HG03039 (cell line): Measurements from ENCODE around the gene FLYWCH2.

Source experiments
- ATAC-seq: cut with Tn5 transposase; IDR thresholded peaks from one replicate; pipeline ENCODE4 v1.9.1; 2021; ENCODE audit warnings: mild to moderate bottlenecking, moderate library complexity; ENCODE audit not compliant: unreplicated experiment

FLYWCH2 gene

GRCh38 chr16:2853531-2854073 is 29.4 kb upstream of the FLYWCH2 start:
- ATAC-seq, result no peak

DNA sequence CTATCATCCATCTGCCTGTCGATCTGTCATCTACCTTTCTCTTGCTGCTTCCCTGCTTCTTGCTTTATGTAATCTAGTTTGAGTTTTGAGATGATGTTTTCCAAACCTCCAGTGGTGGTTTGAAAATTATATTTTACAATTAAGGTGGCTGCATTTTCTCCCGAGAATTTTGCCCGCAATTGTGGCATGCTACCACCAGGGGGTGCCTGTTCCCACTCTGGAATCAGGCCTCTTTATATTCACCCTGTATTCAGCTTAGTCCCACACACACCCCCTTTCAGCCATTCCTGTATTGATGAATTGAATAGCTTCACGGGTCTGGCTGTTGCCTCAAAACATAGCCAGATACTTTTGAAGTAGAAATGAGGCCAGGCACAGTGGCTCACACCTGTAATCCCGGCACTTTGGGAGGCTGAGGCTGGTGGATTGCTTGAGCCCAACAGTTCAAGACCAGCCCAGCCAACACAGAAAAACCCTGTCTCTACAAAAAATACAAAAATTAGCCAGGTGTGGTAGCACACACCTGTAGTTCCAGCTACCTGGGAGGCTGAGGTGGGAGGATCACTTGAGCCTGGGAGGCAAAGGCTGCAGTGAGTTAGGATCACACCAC is 28.2 kb upstream of the FLYWCH2 start:
- ATAC-seq, result no peak

DNA sequence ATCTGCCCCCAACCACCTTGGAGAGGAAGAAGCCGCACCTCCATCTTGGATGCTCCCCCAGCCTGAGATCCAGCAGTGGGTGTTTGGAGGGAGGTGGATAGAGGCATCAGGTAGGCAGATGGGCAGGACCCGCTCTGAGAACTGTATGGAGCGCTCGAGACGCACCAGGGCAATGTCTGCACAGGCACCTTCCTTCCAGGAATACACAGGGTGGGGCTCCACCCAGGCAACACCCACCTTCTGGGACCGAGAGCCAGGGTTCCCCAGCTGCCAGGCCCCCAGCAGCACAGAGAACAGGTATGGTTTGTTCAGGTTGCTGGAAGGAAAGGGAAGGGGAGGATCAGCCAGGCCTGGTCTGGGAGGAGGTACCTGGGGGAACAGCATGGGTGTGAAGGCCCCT is 27.5 kb upstream of the FLYWCH2 start:
- ATAC-seq, result no peak

DNA sequence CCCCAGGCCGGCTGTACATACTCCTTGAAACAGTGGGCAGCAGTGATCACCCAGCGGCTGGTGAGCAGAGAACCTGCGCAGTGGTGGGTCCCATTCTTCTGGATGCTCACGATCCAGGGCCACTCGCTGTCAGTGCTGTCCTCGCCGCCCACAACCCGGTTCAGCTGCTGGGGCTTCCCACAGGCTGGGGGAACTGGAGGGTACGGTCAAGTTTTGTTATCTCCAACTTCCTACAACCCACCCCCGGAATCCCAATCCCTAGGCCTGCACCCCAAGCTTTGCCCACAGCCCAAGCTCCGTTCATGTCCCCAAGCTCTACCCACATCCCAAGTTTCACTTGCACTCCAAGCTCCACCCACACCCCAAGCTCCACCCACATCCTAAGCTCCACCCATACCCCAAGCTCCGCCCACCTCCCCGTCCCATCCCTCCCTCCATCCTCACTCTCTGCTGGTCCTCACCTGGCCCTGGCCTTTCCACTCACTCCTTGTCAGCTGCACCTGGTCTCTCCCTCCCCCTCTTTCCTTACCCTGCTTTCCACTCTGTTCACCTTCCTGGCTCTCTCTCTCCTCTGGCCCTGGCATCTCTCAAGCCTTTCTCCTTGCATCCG is 26.8 kb upstream of the FLYWCH2 start:
- ATAC-seq, result no peak

DNA sequence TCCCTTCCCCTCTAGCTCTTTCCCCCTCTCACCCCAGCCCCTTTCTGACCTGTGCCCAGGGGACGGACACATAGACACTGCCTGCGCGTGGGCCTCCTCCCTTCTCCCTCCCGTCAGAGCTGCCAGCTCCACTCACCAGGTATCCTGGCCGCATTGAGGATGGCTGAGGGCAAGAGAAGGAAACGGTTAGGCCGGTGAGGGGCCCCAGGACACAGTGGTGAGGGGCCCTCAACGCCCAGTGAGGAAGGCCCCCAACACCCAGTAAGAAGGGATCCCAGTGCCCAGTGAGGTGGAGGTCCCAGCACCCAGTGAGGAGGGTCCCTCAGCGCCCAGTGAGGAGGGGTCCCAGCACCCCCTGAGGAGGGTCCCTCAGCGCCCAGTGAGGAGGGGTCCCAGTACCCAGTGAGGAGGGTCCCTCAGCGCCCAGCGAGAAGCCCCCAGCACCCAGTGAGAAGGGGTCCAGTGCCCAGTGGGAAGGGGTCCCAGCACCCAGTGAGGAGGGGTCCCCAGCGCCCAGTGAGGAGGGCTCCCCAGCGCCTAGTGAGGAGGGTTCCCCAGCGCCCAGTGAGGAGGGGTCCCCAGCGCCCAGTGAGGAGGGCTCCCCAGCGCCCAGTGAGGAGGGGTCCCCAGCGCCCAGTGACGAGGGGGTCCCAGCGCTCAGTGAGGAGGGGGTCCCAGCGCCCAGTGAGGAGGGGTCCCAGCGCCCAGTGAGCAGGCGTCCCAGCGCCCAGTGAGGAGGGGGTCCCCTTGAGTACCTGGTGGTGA is 26.1 kb upstream of the FLYWCH2 start:
- ATAC-seq, result no peak

- no peak for ATAC-seq
Observed at GRCh38 chr16:2857451-2858244, 25.4 kb upstream of the FLYWCH2 start, which contains the start of gene PRSS22. Gene PRSS22 (minus strand): TSS chr16:2858170. CDS start chr16:2858104, 66 bp downstream.

DNA sequence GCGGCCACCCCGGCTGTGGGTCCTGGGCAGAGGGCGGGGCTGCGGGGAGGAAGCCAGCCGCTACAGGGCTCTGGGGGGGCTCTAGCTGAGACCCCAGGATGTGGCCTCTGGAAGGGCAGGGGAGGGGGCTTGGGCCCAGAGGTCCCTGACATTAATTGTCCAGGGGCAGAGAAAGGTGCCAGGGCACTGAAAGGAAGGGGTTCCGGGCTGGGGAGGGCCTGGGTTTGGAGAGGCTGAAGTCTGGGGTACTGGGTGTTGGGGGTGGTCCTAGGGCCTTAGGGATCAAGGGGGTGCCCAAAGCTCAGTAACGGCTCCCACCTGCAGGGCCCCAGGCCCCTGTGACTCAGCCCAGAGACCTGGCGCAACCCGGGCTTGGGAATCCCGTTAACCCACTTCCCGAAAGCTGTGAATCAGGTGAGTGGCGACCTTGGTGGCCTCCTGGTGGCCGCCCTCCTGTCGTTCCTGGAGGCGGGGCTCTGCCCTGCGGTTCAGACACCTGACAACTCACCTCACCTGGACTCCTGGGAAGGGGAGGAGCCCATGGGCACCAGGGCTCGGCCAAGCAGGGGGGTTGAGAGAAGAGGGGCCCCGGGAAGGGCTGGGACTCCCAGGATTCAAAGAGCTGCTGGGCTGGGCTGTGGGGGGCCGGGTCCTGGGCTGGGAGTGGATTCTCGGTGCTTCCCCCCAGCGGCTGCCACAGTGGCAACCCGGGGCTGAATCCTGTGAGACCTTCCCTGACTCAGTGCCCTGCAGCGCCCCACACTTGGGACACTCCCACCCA is 24.6 kb upstream of the FLYWCH2 start:
- ATAC-seq, result no peak

DNA sequence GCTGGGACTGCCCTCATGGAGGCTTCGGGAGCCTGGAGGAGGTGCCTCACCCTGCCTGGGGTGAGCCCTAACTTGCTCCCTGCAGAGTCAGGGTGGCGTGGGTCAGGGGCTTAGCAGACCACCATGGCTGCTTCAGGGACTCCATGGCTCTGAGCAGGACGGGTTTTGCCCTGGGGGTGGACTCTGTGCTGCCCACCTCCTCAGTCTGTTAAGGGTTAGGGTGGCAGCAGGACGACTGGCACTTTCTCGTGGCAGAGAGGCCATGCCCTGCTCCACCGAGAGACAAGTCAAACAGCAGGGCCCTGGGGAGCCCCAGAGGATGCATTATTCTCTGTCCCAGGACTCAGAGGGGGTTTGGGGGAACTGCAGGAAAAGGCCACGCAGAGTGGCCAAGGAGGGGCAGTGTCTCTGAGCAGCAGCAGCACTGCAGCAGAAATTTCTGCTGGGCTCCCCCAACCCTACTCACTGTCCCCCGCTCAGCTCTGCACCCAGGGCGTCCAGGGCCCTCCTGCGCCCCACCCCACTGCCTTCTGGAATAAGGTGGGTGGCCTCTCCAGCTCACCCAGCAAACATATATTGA is 23.2 kb upstream of the FLYWCH2 start:
- no peak for ATAC-seq

DNA sequence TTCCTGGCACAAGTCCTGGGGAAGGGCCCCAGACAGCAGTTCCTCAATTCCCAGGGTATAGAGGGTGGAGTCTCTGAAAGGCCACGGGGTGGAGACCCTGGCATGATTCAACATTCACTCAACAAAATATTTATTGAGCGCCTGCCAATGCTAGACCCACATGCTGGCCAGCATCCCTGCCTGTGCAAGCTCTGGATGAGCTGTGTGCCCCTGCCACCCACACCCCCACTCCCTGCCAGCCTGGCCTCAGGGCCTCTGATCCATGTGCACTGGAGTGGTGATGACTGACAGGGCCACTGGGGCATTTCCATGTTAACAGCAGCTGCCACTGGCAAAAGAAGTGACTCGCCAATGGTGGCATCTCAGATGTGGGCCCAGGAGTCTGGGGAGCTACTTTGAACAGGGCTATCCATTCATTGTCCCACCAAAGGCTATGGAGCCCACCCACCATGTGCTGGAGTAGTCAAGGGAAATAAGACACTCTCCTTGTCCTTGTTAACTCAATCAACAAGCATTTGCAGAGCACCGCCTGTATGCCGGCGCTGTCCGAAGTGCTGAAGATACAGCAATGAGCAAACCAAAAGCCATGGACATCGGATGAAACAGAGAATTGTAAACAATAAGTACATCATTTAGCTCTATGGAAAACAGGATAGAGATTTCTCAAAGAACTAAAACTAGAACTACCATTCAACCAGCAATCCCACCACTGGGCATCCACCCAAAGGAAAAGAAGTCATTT is 22.0 kb upstream of the FLYWCH2 start:
- ATAC-seq, result no peak

GRCh38 chr16:2865651-2866050 is 17.4 kb upstream of the FLYWCH2 start:
- no peak for ATAC-seq

GRCh38 chr16:2866431-2866830 is 16.6 kb upstream of the FLYWCH2 start:
- no peak for ATAC-seq

- ATAC-seq, result no peak
Observed at GRCh38 chr16:2867661-2867986, 15.4 kb upstream of the FLYWCH2 start.

DNA sequence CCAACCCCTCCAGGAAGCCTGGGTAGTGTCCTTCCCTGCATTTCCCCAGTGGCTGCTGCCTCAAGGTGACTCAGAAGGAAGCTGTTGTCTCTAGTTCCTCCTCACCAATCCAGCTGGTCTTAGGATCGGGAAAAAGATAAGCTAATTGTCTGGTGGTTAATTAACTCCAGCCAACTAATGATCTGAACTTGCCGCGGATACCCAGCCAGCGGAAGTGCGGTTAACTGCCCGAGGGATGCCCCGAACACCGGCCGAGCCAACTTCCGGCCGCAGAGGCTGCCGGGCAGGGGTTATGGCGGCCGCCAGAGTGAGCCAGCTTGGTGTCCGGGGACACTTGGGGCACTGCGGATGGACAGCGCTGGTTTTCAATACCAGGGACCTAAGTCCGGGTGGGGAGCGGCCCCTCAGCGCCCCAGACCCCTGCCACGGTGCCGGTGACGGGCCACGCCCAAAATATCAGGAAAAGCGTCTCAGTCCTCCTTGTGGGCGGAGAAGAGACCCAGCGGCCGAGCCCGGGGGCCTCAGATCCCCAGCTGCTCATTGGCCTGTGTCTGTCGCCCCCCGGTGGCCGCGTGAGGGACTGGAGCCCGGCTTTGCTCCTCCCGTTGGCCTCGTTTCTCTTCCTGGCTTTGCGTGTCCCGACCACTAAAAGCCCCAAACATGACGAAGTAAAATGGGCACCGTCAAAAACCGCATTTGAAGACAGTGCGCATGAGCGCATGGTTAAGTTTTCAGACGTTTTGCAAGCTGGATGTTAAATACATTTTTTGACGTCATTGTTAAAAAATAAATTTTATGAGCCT is 14.8 kb upstream of the FLYWCH2 start:
- peak; percentile 70 for ATAC-seq

DNA sequence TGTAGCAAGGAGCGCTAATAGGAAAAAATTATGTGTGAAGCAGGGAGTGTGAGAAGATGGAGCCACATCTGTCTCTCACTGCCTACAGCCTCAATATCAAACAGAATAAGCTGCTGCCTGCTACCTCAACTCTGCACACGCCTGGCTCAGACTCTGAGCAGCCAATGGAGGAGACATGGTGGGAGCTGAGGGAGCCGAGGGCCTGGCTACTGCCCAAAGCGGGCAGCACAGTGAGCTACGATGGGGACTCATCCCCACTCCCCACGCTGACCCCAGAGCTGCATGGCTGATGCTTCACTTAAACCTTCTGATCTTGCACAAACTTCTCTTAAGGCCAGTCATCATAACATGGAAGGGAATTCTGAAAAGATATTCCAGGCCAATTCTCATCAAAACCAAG is 11.1 kb upstream of the FLYWCH2 start:
- no peak for ATAC-seq

DNA sequence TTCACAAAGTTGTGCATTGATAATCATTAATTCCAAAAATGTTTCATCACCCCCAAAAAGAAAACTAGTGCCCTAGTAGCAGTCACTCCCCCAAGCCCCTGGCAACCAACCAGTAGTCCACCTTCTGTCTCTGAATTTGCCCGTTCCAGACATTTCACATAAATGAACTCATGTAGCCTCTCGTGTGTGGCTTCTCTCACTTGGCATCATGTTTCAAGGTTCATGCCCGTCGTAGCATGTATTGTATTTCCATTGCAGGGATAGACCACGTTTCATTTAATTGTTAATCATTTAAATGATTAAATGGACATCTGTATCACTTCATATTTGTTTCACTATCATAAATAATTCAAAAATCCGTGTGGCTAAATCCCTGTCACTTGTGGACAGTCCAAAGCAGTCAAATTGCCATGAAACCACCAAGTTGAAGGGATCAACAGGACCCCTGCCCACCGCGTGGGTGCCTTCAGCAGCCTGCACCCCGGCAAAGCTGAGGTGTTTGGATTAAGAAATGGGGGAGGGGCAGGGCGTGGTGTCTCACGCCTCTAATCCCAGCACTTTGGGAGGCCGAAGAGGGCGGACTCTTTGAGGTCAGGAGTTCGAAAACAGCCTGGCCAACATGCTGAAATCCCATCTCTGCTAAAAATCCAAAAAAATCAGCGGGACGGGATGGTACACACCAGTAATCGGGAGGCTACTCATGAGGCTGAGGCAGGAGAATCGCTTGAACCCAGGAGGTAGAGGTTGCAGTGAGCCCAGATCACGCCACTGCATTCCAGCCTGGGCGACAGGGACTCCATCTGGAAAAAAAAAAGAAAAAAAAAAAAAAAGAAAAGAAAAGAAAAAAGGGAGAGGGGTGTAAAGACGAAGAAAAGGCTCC is 8.7 kb upstream of the FLYWCH2 start:
- ATAC-seq, result no peak

- ATAC-seq, result no peak
Observed at GRCh38 chr16:2874912-2875362, 8.1 kb upstream of the FLYWCH2 start.

DNA sequence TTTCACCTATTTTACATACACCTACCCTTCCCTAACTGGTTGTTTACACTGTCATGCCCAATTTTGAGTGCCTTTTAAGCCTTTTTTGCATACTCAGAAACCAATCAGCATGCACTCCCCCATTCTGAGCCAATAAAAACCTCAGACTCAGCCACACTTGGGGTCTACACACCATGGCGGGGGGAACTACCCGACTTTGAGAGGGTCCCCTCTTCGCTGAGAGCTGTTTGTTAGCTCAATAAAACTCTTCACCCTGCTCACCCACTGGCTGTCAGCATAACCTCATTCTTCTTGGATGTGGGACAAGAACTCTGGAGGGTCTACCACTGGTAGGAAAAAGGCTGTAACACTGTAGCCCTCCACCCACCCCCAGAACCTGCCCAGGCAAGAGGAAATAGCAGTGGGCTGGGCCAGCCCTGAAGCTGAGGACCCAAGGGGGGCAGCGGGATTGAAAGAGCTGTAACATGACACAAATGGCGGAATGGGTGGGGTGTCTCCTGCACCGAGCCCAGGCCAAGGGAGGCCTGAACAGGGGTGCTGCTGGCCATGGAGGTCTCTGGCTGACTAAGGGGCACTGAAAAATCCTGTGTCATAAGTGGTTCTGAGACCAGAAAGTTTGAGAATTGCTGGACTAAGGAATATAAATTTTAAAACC is 3.0 kb upstream of the FLYWCH2 start:
- ATAC-seq, result no peak
